Effector CD8-positive, alpha-beta T cell (primary cell): ENCODE measurements around the gene SAXO2.
"Not testable (repeated sequence)": the region's sequence is repeated elsewhere in the genome, so short reads cannot be mapped to it uniquely, and the experiment has no call there.

Experiments used
- DNase-seq: peaks from one replicate; lab custom pipeline; 2025; lab: John Stamatoyannopoulos, UW
- total RNA-seq, 4 experiments: gene quantifications; one replicate each; lab custom pipeline; 2026; lab: John Stamatoyannopoulos, UW

The SAXO2 gene
- 0.35 to 7.3 (median 3.0) reads per million in 4 experiments for total RNA-seq

- DNase-seq, result peak; percentile 85
These were observed at the start of gene SAXO2, which contains the start of gene EFL1 for GRCh38 chr15:82262422-82263026. SAXO2 (plus strand) TSS chr15:82262818; CDS start chr15:82262880, 62 bp downstream. EFL1 (minus strand) TSS chr15:82262734; CDS start chr15:82261778, 956 bp downstream.

GRCh38 chr15:82216092-82216491, 46.5 kb upstream of the SAXO2 start:
- DNase-seq, result not testable (repeated sequence)

GRCh38 chr15:82221535-82221934, 41.1 kb upstream of the SAXO2 start:
- DNase-seq, result peak; percentile 2

GRCh38 chr15:82228750-82229149, 33.9 kb upstream of the SAXO2 start:
- DNase-seq, result no peak

- DNase-seq, result no peak
These were observed 31.4 kb upstream of the SAXO2 start for GRCh38 chr15:82231233-82231632.

- DNase-seq, result no peak
These were observed 30.8 kb upstream of the SAXO2 start for GRCh38 chr15:82231842-82232241.

GRCh38 chr15:82237944-82238534, 24.6 kb upstream of the SAXO2 start:
- DNase-seq, result not testable (repeated sequence)

GRCh38 chr15:82239685-82240391, 22.8 kb upstream of the SAXO2 start:
- DNase-seq, result no peak

GRCh38 chr15:82241836-82242499, 20.6 kb upstream of the SAXO2 start:
- DNase-seq, result not testable (repeated sequence)

- not testable (repeated sequence) for DNase-seq
These were observed 19.0 kb upstream of the SAXO2 start for GRCh38 chr15:82243644-82244043.

GRCh38 chr15:82245956-82246355, 16.7 kb upstream of the SAXO2 start:
- DNase-seq, result not testable (repeated sequence)

- DNase-seq, result not testable (repeated sequence)
These were observed 14.4 kb upstream of the SAXO2 start for GRCh38 chr15:82248261-82248660.

- not testable (repeated sequence) for DNase-seq
These were observed 824 bp upstream of the SAXO2 start for GRCh38 chr15:82261566-82262421.

- no peak for DNase-seq
These were observed 732 bp downstream of the SAXO2 start for GRCh38 chr15:82263350-82263749.

GRCh38 chr15:82267137-82267536, 4.5 kb downstream of the SAXO2 start:
- DNase-seq, result not testable (repeated sequence)

GRCh38 chr15:82268454-82268853, 5.8 kb downstream of the SAXO2 start:
- DNase-seq, result not testable (repeated sequence)

GRCh38 chr15:82272154-82272553, 9.5 kb downstream of the SAXO2 start:
- no peak for DNase-seq

GRCh38 chr15:82275410-82275809, 12.8 kb downstream of the SAXO2 start:
- DNase-seq, result no peak

GRCh38 chr15:82281276-82281675, 18.7 kb downstream of the SAXO2 start:
- DNase-seq, result not testable (repeated sequence)

- DNase-seq, result not testable (repeated sequence)
These were observed 19.8 kb downstream of the SAXO2 start for GRCh38 chr15:82282386-82282785.

- DNase-seq, result not testable (repeated sequence)
These were observed 21.8 kb downstream of the SAXO2 start for GRCh38 chr15:82284381-82284780.
